CD4-positive, alpha-beta T cell treated with Interleukin-1 beta for 1 hour (primary cell): ENCODE results near the gene MSI2.

Experiments
- DNase-seq, 2 donors: peaks; one replicate each; pipeline ENCODE4 v3.0.0-alpha.2; 2020 to 2022

MSI2 gene

DNA sequence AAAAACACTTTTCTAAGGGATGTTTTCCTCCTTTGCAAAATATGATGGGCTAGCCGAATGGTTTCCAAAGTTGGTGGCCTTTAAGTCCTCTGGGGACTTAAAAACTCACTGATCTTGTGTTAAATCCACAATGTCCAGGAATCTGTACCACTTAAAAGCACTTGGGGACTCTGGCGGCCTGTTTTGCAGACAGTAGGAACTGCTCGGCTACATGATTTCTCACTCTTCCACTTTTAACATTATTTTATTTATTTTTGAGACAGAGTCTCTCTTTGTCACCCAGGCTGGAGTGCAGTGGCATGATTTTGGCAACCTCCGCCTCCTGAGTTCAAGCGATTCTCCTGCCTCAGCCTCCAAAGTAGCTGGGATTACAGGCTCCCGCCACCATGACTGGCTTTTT lies 9.1 kb upstream of the MSI2 start:
- DNase-seq: no peak

DNA sequence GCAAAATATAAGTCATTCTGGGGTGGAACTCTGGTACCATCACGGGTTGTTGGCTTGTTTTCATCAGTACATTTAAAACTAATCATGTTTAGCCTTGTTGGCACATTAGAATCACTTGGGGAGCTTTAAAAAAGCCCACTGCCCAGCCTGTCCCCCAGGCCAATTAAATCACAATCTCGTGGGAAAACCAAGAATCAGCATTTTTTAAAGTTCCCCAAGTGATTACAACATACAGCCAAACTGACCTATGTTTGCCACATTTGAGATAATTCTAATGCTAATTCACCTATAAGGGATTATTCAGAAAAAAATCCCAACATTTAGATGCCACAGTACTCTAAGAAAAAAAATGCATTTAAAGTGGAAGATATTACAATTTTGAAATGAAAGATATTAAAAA lies 8.4 kb upstream of the MSI2 start:
- DNase-seq: no peak

DNA sequence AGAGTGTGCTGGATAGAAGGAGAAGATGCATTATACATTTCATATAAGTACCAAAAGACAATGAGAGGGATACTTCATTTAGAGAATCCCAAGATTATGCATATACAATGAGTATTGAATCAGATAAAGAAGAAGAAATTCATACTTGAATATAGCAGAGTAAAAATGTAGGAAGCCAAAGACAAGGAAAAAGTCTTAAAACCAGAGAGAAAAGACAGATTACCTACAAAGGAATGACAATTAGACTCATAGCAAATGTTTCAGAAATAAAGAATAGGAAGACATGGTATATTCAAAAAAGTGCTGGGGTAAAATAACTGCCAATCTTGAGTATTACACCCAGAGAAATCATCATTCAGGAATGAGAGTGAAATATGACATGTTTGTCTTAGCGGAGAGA lies 6.8 kb upstream of the MSI2 start:
- DNase-seq: no peak

DNA sequence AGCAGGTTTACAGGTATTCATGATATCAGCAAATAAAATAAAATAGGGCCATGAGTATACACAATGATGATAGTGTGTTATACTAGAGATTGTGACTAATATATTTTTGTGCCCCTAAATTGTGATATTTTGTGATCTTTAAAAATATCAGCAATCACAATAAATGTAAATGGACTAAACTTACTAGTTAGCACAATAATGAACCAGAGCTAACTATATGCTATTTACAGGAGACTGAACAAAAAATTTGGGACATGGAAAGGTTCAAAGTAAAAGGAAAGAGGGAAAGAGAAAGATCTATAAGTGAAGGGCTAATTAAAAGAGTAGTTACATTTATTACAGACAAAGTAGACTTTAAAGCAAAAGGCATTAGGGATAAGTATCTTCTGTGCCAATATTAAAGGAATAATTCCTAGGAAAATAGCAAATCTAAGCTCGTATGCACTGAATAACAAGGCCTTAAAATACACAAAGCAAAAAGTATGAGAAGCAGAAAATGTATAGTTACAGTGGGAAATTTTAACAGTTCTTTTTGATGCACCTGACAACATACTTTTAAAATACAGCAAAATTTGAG lies 5.0 kb upstream of the MSI2 start:
- no peak for DNase-seq

DNA sequence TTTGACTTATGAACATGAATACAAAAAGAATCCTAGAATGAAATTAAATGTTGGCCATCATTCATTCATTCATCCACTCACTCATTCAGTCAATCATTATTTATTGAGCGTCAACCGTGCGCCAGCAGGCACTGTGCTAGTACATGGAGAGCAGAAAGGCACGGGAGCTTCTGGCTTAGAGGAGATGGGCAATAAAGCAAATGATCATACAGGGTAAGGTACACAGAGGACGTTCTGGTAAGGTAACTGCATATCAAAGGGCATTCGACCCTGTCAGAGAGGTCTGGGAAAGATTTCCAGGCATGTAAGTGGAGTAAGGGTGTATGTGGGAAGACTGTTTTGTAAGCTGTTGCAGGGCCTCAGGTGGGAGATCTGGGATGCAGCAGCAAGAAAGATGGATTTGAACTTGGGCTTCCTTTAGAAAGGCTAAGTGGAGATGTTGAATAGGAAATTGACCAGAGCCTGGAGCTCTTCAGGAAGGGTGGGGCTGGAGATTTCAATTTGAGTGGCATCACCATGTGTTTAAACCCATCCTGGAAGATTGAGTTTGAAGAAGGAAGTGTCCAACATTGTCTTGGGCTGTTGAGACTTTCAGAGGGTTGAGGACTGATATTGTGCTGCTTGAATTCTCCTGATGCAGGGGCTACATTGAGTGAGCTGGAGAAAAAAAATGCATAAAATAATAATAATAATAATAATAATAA lies 2.8 kb upstream of the MSI2 start:
- DNase-seq: no peak

DNA sequence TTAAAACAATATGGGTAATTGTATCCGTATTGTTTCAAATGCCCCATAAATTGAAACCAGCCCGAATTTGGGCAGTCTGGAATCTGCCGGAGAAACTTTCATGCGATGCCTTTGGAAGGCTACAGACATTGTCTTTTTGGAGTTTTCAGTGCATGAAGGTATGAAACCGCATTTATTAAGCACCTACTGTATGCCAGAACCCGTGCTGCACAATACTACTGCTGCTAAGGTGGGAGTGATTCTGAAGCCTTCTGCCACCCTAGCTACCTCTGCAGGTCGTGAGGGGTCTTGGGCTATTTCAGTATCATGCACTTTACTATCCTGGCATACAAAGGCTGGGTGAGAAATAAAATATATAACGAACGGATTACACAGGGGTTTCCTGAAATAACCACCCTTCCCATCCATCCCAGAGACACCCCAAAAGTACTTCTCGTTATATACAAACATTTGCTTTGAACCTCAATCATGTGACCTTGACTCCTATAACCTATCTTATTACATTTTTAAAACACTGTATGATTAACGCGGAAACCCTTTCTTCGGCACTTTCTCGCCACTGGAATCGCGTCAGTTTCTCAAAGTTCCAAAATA lies 1.0 kb upstream of the MSI2 start:
- DNase-seq: no peak

DNA sequence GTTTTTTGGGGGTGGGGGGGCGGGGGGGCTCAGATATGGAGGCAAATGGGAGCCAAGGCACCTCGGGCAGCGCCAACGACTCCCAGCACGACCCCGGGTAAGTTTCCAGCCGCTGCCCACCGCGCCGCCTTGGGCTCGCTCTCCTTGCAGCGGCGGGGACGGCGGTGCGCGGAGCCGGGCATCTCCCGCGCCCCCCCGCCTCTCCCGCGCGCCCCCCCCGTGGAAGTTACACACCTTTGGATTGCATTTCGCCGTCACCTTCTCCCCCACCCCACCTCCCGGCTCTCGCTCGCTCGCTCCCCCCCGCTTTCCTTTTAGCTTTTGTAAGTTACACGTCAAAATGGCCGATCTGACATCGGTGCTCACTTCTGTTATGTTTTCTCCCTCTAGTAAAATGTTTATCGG lies 387 bp downstream of the MSI2 start:
- peak; percentile 25 to 50 for DNase-seq

DNA sequence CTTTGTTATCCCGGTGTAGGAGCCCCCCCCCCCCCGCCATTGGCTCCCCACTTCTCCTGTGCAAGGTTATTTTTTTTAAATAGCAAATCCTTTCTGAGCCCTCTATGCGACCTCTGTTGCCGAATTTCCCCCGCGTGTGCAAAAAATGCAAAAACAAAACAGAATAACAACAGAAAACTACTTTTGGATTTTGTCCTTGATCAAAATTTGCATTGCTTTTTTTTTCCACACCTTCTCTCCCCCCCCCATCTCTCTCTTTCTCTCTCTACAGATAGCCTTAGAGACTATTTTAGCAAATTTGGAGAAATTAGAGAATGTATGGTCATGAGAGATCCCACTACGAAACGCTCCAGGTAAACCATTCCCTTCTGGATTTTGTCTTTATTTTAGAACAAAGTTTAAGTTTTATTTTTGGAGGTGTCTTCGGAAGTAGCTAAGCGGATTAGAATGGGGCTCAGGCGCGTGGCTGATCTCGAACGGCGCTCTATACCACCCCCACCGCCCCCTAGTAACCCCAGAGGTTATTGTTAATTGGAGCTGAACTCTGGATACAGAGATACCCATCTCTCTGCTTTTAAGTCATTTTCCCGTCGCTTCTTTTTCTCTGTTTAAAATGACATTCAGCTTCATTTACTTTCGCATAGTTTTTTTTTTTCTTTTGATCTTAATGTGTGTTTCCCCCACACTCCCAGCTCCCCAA lies 1.0 kb downstream of the MSI2 start:
- peak in 1 of 2 donors; percentile 35 for DNase-seq

DNA sequence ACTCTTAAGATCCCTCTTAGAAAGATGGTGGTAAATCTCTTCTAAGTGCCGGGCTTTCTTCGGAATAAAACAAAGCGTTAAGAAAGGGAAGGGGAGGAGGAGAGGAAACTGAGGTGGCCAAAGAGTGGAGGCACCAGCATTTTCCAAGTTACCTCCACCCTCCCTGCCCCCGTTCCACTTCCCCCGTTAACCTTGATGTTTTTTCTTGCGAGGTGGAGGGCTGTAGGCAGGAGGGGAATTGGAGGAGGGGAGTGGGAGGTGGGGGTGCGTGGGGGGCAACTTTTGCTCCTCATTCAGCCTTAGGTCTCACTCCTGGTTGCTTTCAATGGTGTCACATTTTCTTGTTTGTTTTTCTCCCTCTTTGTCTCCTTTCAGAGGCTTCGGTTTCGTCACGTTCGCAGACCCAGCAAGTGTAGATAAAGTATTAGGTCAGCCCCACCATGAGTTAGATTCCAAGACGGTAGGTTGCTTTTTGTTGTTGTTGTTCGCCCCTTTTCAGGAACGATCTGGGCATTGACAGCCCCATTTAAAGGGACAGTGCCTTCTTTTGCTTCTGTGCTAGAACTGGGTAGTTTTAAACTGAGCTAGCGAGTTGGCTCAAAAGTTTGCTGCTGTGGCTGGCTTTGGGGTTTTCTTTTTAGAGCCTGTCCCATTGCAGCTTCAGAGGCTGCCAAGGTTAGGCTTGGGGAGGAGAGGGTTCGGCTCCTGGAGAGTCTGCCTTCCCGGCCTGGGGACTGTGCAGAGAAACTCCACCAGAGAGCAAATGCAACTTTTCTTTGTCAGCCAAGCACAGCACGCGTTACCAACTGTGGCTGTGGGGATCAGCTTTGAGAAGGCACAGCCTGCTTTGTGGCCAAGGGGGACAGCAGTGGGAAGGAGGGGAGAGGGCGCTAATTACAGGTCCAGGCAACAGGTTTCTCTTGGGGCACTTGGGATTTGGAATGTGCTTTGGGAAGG lies 1.9 kb downstream of the MSI2 start:
- peak in 1 of 2 donors; percentile 7 for DNase-seq

DNA sequence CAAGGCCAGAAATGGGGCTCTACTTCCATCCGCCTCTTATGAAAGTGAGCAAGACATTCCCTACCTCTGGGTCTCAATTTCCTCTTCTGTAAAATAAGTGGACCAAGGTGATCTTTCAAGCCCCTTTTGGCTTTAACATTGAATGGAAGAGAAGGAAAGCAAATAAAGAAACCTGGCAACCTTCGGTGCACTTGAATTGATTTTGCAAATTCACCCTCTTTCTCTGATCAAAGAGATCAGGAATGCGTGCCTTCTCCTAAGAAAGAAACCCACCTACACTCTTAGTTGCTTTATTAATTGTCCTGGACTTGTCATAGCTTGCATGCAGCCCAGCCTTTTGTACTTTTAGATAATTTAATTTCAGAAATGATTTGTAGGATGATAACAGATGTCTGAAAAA lies 3.0 kb downstream of the MSI2 start:
- no peak for DNase-seq

DNA sequence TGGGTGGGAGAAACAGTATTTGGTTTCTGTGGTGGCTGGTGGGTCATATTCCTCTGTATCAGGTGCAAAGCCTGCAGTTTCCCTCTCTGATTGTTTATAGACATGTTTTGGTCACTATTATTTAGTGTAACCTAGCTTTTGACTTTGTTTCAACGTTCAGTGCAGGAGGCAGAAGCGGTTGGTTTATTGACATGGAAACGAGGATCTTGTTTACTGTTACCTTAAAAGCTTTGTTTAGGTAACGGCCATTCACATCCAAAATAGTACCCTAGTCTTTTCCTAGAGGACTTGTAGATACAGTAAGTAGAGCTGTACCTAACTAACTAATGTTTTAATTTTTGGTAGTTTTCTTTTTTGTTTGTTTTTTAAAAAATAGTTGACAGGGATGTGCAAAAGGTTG lies 3.5 kb downstream of the MSI2 start:
- no peak for DNase-seq

DNA sequence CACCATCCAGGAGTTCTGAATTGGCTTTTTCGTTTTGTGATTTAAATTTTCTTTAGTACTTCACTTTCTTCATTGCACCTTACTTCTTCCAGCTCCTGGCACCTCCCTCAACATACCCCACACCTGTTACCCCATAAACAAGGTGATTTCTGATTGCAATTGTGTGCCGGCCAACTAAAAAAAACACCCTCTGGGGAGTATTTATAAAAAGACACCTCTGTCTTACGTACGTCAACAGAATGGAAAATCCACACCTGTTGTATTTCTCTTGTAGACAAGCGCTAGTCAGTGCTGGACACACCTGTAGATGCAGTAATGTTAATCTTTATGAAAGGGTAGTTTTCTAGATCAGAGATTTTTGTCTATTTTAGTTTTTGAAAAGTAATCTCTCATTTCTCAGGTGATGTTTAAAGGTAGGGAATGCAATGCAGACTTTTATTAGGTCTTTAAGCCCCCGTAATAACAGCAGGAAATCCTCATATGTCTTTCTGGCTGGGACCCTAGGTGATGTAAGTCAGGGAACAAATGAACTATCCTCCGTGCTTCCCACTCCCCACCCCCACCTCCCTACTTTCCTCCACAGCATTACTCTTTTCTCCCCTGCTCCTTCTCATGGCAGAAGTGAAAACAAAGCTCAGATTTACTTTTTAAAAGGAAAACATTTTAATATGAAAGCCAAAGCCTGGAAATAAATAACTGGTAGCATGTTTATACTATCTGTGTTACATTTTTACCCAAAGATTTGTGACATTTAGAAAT lies 4.2 kb downstream of the MSI2 start:
- no peak for DNase-seq

DNA sequence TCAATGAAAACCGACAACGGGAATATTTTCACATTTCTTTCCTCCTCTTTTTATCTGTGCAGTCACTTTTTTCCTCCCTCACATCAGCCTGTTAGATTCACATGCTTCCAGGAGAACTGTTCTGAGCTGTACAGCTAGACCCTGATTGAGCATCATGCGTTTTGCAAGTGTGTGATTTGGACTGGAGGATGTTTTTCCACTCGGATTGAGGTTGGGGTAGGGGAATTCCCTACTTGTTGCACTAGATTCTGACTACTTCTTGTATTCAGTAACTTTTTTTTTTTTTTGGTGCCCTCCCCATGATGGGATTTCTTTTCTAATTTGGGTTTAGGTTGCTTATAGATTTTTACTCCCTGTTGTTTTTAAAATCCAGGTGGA lies 4.8 kb downstream of the MSI2 start:
- DNase-seq: no peak

DNA sequence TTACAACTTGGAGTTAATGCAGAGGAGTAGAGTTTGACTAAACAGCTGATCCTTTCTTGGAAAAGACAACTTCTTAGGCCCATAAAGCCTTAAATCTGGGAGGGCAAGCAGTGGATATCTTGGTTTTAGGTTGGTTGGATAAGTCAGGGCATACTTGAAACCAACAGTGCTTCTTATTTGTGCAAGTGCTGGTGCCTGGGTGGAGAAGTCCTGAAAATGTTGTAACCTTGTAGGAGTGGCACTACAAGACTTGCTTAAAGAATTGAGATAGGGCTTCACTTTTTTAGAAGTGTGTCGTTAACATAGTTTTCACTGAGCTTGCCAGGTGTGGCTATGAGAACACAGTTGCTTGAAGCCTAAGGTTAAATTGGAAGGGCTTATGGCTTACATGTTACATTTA lies 6.2 kb downstream of the MSI2 start:
- DNase-seq: no peak

DNA sequence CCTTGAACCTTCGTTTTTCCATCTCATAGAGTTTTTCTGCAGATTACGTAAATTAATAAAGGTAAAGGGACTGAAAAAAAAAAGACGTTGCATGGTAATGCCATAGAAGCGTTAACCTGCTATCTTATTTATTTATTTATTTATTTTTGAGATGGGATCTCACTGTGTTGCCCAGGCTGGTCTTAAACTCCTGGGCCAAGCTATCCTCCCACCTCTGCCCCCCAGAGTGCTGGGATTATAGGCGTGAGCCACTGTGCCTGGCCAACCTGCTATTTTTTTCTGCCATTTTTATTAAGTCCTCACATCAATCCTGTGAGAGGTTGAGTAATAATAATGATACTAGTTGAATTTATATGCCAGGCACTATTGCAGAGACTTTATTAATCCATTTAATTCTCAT lies 7.9 kb downstream of the MSI2 start:
- no peak for DNase-seq

DNA sequence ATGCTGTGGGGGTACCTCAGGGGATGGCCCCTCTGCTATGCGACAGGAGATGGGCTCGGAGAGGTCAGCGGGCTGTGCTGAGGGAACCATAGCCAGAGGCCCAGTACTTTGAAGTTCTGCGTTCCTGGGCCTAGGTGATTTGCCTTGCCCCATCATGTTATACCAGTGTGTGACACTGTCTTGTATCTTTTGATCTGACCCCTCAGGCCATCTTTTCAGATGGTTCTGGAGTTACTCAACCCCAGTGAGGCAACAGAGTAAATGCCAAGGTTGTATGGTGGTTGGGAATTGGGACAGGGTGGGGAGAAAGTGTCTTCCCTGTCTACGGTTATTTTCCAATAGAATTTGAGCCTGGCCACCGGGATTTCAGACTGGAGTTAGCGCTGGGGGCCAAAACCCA lies 8.5 kb downstream of the MSI2 start:
- DNase-seq: no peak

DNA sequence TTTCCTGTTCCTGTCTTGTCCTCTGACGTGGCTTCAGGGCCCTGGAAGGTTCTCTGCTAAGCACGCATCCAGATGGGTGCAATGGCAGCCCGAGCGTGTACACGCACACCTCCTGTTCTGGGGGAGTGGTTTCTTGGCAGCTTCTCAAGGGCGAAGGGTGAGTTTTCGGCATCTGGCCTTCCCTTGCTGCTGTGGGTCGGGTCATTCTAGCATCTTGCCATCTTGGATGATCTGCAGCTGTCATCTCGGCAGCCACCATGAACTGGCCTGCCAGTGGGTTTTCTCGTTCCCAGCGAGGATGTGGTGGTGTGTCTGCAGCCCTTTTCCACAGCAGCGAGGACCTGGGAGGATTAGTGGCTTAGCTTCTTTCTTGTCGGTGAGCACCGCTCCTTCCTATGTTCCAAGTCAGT lies 10.6 kb downstream of the MSI2 start:
- DNase-seq: no peak

DNA sequence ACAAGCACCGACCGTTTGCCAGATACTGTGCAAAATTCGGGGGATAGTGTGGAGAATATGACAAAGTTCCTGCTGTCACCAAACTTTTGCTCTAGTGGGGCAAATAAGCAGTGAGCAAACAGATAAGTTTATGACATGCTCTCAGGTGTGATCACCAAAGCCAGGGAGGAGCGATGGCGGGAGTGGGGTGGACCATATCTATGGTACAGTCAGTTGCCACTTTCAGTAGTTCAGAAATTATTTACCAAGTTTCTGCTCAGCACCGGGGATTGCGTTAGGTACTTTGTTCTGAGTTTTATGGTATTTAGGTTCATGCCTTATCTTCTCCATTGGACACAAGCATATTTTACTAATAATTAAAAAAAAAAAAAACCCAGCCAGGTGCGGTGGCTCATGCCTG lies 11.9 kb downstream of the MSI2 start:
- DNase-seq: no peak

DNA sequence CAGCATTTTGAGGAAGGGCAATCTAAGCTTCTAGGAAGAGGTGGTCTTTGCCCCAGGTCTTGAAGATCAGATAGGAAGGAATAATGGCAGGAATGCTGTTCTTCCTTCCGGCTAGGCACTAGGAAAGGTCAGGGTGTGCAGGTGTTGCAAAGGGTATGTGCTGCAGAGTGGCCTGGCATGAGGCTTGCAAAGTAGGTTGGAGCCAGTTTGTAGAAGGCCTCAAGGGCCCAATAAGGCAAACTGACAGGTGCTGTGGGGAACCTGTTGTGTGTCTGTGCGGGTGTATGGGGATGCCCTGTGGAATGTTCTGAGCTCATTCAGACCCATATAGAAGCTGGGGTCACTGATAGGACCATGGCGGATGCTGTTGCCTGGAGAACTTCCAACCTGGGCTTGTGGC lies 12.7 kb downstream of the MSI2 start:
- DNase-seq: no peak

DNA sequence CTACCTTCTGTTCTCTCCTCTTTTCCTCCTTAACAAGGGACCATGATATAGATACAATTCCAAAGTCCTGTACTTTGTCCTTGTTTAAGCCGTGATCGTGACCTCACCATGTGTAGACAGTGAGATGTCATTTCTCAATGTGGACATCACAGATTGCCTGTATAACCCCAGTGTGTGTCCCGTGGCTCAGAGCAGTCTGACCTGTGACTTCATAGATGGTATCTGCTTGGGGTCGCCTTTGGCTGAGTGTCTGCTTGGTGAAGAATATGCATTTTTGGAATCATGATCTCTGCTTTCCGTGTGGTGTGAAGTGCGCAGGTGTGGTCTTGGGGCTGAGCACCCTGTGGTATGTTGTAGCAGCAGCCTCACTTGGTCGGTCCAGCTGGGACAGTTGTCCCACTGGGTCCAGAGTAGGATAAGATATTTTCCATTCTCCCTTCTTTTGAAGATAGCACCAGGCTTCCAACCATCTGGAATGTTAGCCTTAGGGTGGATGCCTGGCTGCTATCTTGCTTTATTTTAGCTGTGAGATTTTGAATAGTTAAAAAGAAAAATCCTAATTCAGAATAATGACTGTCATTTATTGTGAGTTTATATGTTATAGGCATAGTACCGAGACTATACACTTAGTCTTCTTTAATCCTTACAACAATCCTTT lies 13.4 kb downstream of the MSI2 start:
- DNase-seq: no peak

DNA sequence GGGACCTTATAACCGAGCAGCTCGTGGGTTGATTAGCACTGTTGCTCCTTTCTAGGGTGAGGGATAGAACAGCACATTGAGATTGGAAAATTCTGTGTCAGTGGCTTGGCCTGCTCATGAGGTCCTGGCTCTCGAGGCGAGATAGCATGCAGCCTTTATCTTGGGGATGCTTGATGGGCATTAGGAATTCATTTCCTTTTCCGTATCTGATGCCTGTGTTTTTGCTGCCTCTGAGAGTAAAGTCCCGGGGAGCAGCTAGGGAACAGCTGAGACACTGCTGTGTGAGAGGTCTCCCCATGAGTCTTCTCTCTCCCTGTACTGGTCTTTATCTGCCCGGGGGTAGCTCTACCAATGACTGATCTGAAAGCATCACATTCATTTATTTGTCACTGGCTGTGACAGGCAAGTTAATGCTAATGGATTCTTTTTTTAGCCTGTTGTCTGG lies 14.5 kb downstream of the MSI2 start:
- DNase-seq: no peak

DNA sequence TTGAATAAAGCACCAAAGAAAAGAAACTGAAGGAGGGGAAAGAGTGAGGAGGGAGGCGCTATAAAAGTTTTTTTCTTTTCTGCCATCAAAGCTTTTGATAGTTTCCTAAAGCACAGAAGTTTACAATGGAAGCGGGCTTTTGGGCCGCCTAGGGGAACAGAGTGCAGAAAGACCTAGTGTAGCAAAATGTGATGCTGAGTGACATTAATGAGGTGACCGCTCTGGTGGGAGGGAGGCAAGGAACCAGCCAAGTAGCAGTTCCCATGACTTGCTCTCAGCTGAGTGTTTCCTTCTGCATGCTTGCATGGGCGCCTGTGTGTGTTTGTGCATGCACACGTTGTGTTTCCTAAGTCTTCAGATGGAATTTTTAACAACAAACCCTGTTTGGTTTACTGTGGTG lies 15.5 kb downstream of the MSI2 start:
- no peak for DNase-seq
